ENCODE measurements around the gene C1QTNF2. TPM values are rescaled to one million over a fixed set of nuclear protein-coding genes. Genes with fewer than 3 reads are reported as not detected.

C1QTNF2 gene
- total RNA-seq, 1 donor from 2014 or later: 0.17 TPM

DNA sequence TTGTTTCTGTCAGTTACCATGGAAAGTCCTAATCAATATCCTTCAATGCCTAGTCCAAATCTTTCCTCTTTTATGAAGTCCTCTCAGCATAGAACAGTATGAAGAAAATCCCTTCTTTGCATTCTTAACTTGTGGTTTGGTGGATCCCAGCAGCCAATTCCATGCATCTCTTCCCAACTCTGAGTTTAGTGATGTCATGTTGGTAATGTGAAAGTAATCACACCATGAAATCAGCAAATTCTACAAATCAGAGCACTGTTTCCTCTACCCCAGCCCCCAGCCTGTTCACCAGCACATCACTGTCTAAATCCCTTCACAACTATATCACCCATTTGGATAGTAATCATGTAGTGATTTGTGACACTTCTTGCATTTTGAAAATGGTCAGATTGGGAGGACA lies 4.7 kb upstream of the C1QTNF2 start:
- no peak for DNase-seq (ENCODE audit: low read depth)
- H3K4me3 ChIP-seq (ENCODE audit: low read depth, low read length): no peak overlapping the region
- no peak for TF ChIP-seq CTCF (conservative IDR thresholded peaks at IDR 0.05; ENCODE audit: low read depth, low read length)

DNA sequence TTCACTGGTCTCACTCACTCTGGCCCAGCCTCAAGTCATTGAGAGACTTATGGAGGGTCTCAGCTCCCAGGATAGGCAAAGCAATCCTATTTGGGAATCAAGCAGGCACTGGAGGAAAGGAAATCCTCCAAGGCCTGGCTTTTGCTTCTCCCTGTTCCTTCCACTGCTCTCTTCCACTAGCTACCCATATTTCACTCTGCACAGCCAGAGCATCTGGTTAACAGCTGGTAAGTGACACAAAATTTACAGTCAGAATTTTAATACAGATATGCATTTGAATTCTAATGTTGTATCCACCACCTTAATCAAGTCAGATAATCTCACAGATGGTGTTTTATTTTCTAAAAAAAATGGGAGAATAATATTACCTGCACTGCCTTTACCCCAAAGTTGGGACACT lies 868 bp upstream of the C1QTNF2 start:
- H3K4me3 ChIP-seq (ENCODE audit: low read depth, low read length): no peak overlapping the region
- no peak for TF ChIP-seq CTCF (conservative IDR thresholded peaks at IDR 0.05; ENCODE audit: low read depth, low read length)

DNA sequence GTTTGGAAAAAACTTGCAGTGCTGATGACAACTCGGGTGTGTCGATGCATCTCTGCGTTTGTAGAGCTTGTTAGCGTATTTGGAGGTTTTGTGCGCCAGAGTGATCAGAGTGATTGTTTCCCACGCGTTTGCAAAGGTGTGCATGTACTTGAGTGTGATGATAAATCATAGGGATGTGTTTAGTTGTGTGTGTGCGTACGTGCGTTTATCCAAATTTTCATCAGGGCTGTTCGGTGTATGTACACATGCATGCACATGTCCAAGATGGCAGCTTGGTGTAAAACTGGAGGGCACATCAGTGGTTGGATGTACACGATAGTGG lies 248 bp upstream of the C1QTNF2 start:
- TF ChIP-seq CTCF (conservative IDR thresholded peaks at IDR 0.05; ENCODE audit: low read depth, low read length): no peak
- DNase-seq (ENCODE audit: low read depth): no peak
- peak overlapping the region; percentile 50 for H3K4me3 ChIP-seq (ENCODE audit: low read depth, low read length)

More for the DNA sequence above, 868 bp upstream of the C1QTNF2 start:
- no peak for DNase-seq (ENCODE audit: low read depth)

DNA sequence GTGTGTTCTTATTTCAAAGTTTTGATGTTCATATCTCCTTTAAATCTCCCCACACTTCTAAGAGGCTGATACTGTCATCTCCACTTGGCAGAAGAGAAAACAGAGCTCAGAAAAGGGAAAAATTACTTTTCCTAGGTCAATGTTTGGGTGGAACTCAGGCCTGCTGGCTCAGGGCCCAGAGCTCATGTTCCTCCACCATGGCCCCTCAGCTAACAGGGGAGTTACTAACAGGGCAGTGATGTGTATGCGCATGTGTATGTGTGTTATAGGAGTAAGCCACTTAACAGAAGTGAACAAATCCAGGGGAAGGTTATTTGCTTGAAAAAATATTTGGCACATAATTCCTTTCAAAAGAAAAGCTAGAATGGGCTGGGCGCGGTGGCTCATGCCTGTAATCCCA lies 2.5 kb downstream of the C1QTNF2 start:
- DNase-seq (ENCODE audit: low read depth): no peak
- no peak for TF ChIP-seq CTCF (conservative IDR thresholded peaks at IDR 0.05; ENCODE audit: low read depth, low read length)
- H3K4me3 ChIP-seq (ENCODE audit: low read depth, low read length): no peak overlapping the region

DNA sequence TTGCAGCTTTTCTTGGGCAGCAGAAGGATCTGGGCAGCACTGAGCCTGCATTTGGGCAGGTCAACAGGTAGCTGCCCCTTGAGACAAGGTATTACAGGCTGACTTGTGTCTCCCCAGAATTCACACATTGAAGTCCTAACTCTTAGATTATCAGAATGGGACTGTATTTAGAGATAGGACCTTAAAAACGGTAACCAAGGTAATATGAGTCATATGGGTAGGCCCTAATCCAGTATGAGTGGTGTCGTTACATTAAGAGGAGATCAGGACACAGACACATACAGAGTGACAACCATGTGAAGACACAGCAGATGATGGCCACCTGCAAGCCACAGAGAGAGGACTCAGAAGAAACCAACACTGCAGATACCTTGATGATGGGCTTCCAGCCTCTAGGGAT lies 3.2 kb downstream of the C1QTNF2 start:
- no peak overlapping the region for H3K4me3 ChIP-seq (ENCODE audit: low read depth, low read length)
- no peak for TF ChIP-seq CTCF (conservative IDR thresholded peaks at IDR 0.05; ENCODE audit: low read depth, low read length)
- no peak for DNase-seq (ENCODE audit: low read depth)

DNA sequence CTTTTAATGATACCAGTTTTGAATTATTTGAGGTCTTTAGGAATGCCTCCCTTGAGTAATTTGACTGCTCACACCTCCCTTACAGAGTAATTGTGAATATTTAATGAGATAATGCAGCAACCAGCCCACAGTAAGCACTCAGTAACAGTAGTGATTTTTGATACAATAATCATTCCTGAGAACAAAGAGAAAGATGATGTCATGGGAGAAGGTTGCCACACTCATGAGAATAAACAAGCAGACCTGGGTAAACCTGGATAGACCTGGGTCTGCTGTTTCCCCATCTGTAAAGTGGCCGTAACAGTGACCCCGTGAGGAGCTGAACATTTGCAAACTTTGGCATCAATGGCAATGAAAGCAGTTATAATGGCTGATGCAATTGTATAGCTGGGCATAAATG lies 4.2 kb downstream of the C1QTNF2 start:
- H3K4me3 ChIP-seq (ENCODE audit: low read depth, low read length): no peak overlapping the region
- TF ChIP-seq CTCF (conservative IDR thresholded peaks at IDR 0.05; ENCODE audit: low read depth, low read length): no peak
- DNase-seq (ENCODE audit: low read depth): no peak

- H3K4me3 ChIP-seq (ENCODE audit: low read depth, low read length): no peak overlapping the region
- TF ChIP-seq CTCF (conservative IDR thresholded peaks at IDR 0.05; ENCODE audit: low read depth, low read length): no peak
- DNase-seq (ENCODE audit: low read depth): no peak
Observed at GRCh38 chr5:160363660-160364395, 6.6 kb downstream of the C1QTNF2 start.

All from epithelial cell of proximal tubule (primary cell).